Natural killer cell (primary cell): ENCODE measurements around the gene LDB2. TPM values are rescaled to one million over a fixed set of nuclear protein-coding genes. Genes with fewer than 3 reads are reported as not detected.

Experiments
- ATAC-seq, 3 donors: fragments of 150-1000 bp in 2 of 3; fragments of 200-7000 bp in 1 of 3; cut with Tn5 transposase; 1 replicate in 1 of 3; 2 replicates in 2 of 3; pipeline ENCODE4 v1.10.0; 2021; ENCODE audit warnings: mild to moderate bottlenecking in 2 of 3, moderate library complexity in 2 of 3
- DNase-seq, 2 donors: peaks; one replicate each; pipeline versions ENCODE4 v3.0.0 to v3.0.0-alpha.2; 2013 to 2021; ENCODE audit warnings: mixed read lengths in 1 of 2
- H3K27ac ChIP-seq: one replicate; pipeline ENCODE4 v1.5.1; 2013; ENCODE audit warnings: mild to moderate bottlenecking, low read length
- H3K27me3 ChIP-seq: one replicate; pipeline ENCODE4 v1.6.1; 2013; ENCODE audit warnings: low read length; ENCODE audit not compliant: control insufficient read depth, insufficient read depth
- H3K36me3 ChIP-seq: one replicate; pipeline ENCODE4 v1.6.1; 2013; ENCODE audit warnings: low read length; ENCODE audit not compliant: control insufficient read depth, insufficient read depth
- H3K4me1 ChIP-seq: one replicate; pipeline ENCODE4 v1.6.1; 2013; ENCODE audit warnings: low read length; ENCODE audit not compliant: control insufficient read depth, insufficient read depth
- H3K4me3 ChIP-seq: one replicate; pipeline ENCODE4 v1.5.1; 2013; ENCODE audit warnings: low read length
- H3K9me3 ChIP-seq: one replicate; pipeline ENCODE4 v1.6.1; 2013; ENCODE audit warnings: low read length; ENCODE audit not compliant: control insufficient read depth, insufficient read depth
- H3K27ac Mint-ChIP-seq, 2 donors: one replicate each; pipeline ENCODE4 v1.8.0; 2022; ENCODE audit warnings: mild to moderate bottlenecking in 2 of 2, mixed read lengths in 2 of 2, moderate library complexity in 1 of 2
- H3K27me3 Mint-ChIP-seq, 2 donors: one replicate each; pipeline ENCODE4 v1.8.0; 2022; ENCODE audit warnings: low read depth in 2 of 2, mixed read lengths in 2 of 2
- H3K36me3 Mint-ChIP-seq: one replicate; pipeline ENCODE4 v1.8.0; 2022; ENCODE audit warnings: mixed read lengths
- H3K4me1 Mint-ChIP-seq, 2 donors: one replicate each; pipeline ENCODE4 v1.8.0; 2022; ENCODE audit warnings: mixed read lengths in 2 of 2
- H3K4me3 Mint-ChIP-seq: one replicate; pipeline ENCODE4 v1.8.0; 2022; ENCODE audit warnings: mild to moderate bottlenecking, moderate library complexity, mixed read lengths
- H3K9me3 Mint-ChIP-seq, 2 donors: one replicate each; pipeline ENCODE4 v1.8.0; 2022; ENCODE audit warnings: mixed read lengths in 2 of 2
- CTCF ChIP-seq: fragments of 200-600 bp; IDR thresholded peaks from one replicate; pipeline ENCODE4 v1.8.0; 2022; ENCODE audit warnings: antibody characterized with exemption
- WGBS: methylation state at CpG from one replicate; pipeline ENCODE4 v1.1.7; 2013; ENCODE audit warnings: missing lambda C conversion rate; ENCODE audit not compliant: insufficient coverage; 5-methylcytosine and 5-hydroxymethylcytosine counted together
- intact Hi-C: fragments of 100-400 bp; cut with micrococcal nuclease; formaldehyde crosslinking; loops from one replicate; pipeline ENCODE4 v1.14.2; 2022
- total RNA-seq, 4 donors: library from RNA; stranded (reverse); fragments of 120-200 nt in 1 of 4; gene quantifications; one replicate each; pipeline versions ENCODE4 v1.2.3 to v1.2.4, GENCODE V29; 2013 to 2022

LDB2 gene
- total RNA-seq, 3 donors from 2014 or later (not counting 1 experiment from before 2014, with no cell fraction given) = 8.2 to 14.2 (median 13.6) TPM

DNA sequence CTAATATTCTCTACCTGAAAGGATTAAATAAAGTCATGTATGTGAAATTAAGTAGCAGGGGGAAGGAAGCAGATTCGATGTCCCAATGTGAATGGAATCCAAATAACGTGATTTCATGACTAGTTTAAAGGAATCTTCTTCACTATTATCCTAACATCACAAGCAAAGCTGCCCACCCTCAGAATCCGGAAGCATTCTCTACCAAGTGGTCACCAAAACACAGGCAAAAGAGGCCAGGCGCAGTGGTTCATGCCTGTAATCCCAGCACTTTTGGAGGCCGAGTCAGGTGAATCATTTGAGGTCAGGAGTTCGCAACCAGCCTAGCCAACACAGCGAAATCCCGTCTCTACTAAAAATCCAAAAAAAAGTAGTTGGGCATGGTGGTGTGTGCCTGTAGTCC is 212.9 kb downstream of the LDB2 start:
- intact Hi-C loops = no loop called here
- 88% methylated on average over 8 of the region's 8 CpGs for WGBS
- Histone ChIP-seq H3K9me3 (no peaks in the 10 kb centered on the region), H3K4me1 (no peaks in the 10 kb centered on the region), H3K27me3 (no peaks in the 10 kb centered on the region), H3K27ac (no peak overlapping the region), H3K4me3 (no peak overlapping the region), H3K36me3 (no peaks in the 10 kb centered on the region)
- H3K27me3 Mint-ChIP-seq = peaks cover 0 to 3% of the 10 kb centered on the region in 2 donors
- no peak overlapping the region for H3K4me3 Mint-ChIP-seq
- no peak for TF ChIP-seq CTCF
- H3K9me3 Mint-ChIP-seq = no peaks in the 10 kb centered on the region
- DNase-seq (no peak), ATAC-seq (no peak)
- H3K36me3 Mint-ChIP-seq = no peaks in the 10 kb centered on the region
- no peaks in the 10 kb centered on the region for H3K4me1 Mint-ChIP-seq
- H3K27ac Mint-ChIP-seq = no peak overlapping the region

GRCh38 chr4:16684935-16685334 is 213.5 kb downstream of the LDB2 start:
- no peak overlapping the region for H3K4me3 ChIP-seq
- ATAC-seq (no peak), DNase-seq (no peak)
- Mint-ChIP-seq H3K36me3 (no peaks in the 10 kb centered on the region), H3K4me1 (no peaks in the 10 kb centered on the region), H3K27me3 (peaks cover 0 to 3% of the 10 kb centered on the region in 2 donors), H3K9me3 (no peaks in the 10 kb centered on the region), H3K4me3 (no peak overlapping the region), H3K27ac (no peak overlapping the region)
- no peak overlapping the region for H3K27ac ChIP-seq
- H3K4me1 ChIP-seq = no peaks in the 10 kb centered on the region
- WGBS = 94% methylated on average over 2 of the region's 3 CpGs
- TF ChIP-seq CTCF = no peak
- no peaks in the 10 kb centered on the region for H3K9me3 ChIP-seq
- intact Hi-C loops = no loop called here
- no peaks in the 10 kb centered on the region for H3K27me3 ChIP-seq
- no peaks in the 10 kb centered on the region for H3K36me3 ChIP-seq

- no peaks in the 10 kb centered on the region for H3K9me3 Mint-ChIP-seq
- no peak for TF ChIP-seq CTCF
- H3K36me3 Mint-ChIP-seq = no peaks in the 10 kb centered on the region
- Histone ChIP-seq H3K9me3 (no peaks in the 10 kb centered on the region), H3K36me3 (no peaks in the 10 kb centered on the region), H3K27ac (no peak overlapping the region), H3K4me1 (no peaks in the 10 kb centered on the region), H3K27me3 (no peaks in the 10 kb centered on the region), H3K4me3 (no peak overlapping the region)
- H3K4me1 Mint-ChIP-seq = no peaks in the 10 kb centered on the region
- DNase-seq (no peak), ATAC-seq (no peak)
- peaks cover 0 to 3% of the 10 kb centered on the region in 2 donors for H3K27me3 Mint-ChIP-seq
- intact Hi-C loops = no loop called here
- H3K4me3 Mint-ChIP-seq = no peak overlapping the region
- no peak overlapping the region for H3K27ac Mint-ChIP-seq
- WGBS = 95% methylated on average over 5 of the region's 6 CpGs
Measured at GRCh38 chr4:16684097-16684496, 214.3 kb downstream of the LDB2 start.

GRCh38 chr4:16682975-16683374 is 215.5 kb downstream of the LDB2 start:
- no peak for ATAC-seq
- no CpG with 5 or more reads among the region's 3 CpGs for WGBS
- Histone ChIP-seq H3K36me3 (no peaks in the 10 kb centered on the region), H3K4me1 (no peaks in the 10 kb centered on the region), H3K27me3 (no peaks in the 10 kb centered on the region), H3K4me3 (no peak overlapping the region), H3K9me3 (no peaks in the 10 kb centered on the region), H3K27ac (no peak overlapping the region)
- no peaks in the 10 kb centered on the region for H3K36me3 Mint-ChIP-seq
- H3K9me3 Mint-ChIP-seq = no peaks in the 10 kb centered on the region
- no peak overlapping the region for H3K4me3 Mint-ChIP-seq
- TF ChIP-seq CTCF = no peak
- intact Hi-C loops = no loop called here
- H3K27me3 Mint-ChIP-seq = peaks cover 0 to 3% of the 10 kb centered on the region in 2 donors
- no peak overlapping the region for H3K27ac Mint-ChIP-seq
- no peaks in the 10 kb centered on the region for H3K4me1 Mint-ChIP-seq
- no peak for DNase-seq
